GM21390 (cell line): ENCODE data around the gene LGR6.
A peak's percentile ranks its signal among the peaks of the same experiment; 100 is the strongest.
"Not testable (repeated sequence)": the region's sequence is repeated elsewhere in the genome, so short reads cannot be mapped to it uniquely, and the experiment has no call there.

Experiments
- ATAC-seq: cut with Tn5 transposase; IDR thresholded peaks from one replicate; pipeline ENCODE4 v1.9.1; 2021; ENCODE audit not compliant: unreplicated experiment

The LGR6 gene

DNA sequence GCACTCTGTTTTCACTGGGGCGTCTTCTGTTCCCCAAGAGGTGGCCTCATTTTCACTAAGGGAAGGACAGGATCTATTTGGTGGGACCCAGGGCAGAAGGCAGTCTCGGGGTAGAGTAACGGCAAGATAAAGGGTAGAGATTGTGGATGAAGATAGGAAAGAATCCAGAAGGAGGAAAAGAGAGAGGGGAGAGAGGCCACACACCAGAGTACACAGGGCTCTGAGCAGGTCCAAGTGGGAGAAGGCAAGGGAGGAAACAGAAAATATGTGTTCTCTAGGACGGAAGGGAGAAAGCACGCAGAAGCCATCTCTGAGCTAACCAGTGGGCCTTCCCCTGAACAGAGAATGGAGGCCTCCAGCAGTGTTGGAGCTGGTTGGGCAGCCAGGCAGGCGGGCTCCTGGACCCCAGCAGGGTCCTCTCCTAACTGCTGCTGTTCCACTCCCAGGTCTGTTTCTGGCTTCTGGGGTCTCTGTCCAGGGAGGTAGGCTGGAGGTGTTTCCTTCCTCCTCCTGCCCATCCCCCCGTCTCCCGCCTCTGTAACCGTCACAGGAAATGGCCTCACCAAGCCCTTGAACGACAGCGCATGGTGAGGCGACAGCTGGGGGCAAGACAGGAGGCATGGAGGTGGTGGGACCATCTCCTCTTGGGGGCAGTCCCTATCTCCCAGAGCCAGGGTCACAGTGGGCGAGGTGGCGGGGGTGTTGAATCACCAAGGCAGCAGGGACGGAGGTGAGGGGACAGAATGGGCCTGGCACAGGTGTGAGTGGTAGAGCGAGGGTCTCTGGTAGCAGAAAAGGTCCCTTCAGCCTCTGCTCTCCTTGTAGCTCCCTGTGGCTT is 33.8 kb upstream of the LGR6 start:
- ATAC-seq = no peak

DNA sequence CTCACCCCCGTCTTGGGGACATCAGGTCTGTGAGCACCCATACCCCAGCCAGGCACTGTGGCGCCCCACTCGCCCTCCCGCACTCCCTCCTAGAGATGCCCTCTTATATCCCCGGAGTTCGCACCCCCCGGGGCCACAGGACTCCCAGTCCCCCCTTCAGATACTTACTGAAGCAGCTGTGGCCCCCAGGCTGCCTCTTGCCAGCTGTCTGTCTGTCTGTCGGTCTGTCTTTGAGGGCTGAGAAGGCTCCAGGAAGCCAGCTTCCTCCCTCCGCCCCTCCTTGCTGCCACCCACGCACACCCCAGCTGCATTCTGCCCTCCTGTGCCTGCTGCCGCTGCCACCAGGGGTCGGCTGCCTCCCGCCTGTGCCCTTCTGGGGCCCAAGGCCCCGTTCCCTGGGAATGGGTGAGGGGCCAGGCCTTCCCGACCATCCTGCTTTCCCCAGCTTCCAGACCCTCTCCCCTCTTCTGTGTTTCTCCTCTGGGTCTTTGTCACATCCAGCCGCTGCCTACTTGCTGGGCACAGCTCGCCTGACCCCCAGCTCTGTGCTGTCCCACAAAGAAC is 33.1 kb upstream of the LGR6 start, which contains the start of gene PTPN7:
PTPN7 (minus strand) TSS at position 226 of the 564 bp plus-strand sequence. CDS start 1,200 bp downstream, outside the sequence.
- ATAC-seq = peak; percentile 49

DNA sequence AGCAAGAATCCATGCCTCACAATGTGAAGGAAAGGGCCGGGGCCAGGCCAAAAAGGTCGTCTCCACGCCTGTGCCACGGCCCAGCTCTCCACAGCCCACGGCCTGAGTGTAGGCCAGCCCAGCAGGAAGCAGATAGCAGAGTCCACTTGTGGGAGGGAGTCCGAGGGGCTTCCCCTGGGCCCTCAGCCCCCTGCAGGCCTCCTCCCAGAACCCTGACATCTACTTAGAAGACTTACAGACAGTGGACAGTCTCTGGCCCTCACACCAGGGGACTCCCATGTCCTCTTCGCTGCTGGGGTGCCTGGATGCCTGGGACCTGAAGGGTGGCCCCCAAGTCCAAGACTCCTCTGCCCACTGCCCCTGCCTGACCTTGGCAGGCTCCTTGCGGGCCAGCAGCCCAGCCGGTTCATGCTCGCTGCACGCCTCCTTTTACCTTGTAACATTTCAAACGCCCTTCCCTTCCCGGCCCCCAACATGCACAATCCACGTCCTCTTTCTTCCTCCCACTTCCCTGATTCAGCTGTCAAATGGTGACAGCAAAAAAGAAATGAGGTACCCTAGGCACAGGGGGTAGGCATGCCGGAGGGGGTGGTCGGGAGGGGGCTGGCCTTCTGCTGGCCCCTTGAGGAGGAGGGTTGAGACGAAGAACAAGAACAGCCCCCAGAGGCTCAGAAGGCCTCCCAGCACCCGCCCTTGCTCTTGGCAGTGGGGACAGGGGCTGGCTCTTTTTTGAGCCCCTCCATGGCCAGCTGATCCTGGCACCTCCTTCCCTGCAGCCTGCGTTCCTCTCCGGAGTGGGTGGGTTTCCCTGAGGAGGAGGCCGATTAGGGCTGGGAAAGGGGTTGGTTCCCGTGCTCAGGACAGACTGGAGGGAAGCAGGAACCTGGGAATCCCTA is 32.2 kb upstream of the LGR6 start:
- ATAC-seq = no peak

DNA sequence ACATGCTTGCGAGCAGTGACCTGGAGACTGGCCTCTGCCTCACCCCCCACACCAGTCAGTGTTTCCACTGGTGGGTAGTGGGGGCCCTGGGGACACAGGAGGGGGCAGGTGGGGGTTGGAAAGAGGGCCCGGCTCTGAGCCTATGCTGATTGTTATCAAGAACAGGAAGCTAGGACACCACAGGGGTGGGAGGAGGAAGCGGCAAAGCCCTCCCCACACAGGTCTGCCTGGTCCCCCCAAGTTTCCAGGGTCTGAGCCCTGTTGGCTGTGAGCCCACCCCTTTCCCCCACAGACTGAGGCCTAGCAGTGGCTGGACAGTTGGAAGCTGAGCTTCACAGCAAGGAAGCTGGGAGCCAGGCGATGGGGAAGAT is 31.6 kb upstream of the LGR6 start:
- ATAC-seq = no peak

DNA sequence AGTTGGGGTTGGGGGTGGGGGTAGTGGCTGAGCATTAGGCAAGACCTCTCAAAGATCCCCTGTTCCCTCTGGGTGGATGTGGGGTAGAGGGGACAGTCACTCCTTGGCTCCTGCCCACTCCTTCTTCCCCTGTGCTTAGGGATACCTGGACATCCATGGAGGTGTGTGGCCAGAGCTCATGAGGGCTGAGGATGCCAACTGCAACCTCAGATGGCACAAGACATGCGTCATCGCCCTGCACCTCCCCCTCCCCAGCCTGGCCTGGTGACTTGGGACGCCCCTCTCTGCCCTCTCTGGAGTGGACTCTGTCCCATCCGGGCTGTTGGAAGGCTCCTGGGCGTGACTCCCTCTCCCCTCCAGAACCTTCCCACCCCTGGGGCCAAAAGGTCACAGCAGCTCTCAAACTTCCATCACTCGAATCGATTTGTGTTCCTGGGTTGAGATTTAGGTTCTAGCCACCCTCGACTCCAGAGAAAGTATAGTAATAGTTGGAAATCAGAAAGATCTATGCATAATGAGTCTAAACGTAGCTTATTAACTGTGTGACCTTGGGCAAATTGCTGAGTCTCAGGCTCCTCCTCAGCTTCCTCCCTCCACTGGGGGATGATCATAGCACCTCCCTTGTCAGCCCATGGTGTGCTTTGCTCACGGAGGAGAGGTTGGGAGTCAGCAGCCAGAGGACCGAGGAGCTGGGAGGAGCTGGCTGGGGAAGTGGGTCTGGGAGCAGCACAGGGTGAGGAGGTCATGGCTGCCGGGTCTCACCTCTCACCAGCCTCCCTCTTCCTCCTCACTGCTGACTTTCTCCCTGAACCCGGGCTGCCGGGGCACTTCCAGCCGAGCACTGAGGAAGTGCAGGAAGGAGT is 30.9 kb upstream of the LGR6 start:
- ATAC-seq = no peak

DNA sequence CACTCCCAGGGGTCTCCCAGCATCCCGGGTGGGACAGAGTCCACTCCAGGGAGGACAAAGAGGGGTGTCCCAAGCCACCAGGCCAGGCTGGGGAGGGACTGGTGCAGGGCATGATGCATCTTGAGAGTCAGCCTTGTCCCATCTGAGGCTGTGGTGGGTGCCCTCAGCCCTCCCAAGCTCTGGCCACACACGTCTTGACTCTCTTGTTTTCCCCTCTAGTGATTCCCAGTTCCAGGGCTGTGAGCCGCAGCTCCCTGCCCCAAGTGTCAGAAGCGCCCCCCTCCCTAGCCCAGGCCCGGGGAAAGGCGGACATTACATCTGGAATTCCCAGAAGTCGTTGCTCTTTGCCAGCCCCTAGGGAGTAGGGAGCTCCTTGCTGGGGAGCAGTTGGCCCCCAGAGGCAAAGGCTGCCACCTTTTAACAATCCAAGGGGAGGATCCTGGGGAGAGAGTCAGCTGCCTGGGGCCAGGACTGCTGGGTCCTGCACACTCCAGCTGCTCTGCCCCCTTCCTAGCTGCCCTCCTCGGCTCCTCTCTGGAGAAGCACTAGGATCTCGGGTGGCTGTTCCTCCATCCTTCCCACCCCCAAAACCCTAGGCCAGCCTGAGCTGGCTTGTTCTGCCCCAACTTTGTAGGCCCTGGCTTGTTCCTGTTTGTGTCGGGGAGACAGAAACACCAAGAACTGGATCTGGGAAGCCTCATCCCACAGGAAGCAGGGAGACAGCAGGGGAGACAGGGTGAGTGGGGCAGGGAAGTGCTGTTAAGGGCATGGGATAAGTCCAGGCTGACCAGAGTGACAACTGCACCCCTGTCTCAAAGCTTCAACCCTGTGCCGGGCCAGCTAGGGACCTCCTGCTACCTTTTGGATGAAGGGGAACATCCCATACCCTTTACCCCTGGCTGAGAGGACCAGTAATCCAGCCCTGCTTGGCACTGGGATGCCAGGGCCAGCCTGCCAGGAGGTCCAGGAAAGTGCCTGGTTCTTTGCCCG is 30.0 kb upstream of the LGR6 start:
- no peak for ATAC-seq

DNA sequence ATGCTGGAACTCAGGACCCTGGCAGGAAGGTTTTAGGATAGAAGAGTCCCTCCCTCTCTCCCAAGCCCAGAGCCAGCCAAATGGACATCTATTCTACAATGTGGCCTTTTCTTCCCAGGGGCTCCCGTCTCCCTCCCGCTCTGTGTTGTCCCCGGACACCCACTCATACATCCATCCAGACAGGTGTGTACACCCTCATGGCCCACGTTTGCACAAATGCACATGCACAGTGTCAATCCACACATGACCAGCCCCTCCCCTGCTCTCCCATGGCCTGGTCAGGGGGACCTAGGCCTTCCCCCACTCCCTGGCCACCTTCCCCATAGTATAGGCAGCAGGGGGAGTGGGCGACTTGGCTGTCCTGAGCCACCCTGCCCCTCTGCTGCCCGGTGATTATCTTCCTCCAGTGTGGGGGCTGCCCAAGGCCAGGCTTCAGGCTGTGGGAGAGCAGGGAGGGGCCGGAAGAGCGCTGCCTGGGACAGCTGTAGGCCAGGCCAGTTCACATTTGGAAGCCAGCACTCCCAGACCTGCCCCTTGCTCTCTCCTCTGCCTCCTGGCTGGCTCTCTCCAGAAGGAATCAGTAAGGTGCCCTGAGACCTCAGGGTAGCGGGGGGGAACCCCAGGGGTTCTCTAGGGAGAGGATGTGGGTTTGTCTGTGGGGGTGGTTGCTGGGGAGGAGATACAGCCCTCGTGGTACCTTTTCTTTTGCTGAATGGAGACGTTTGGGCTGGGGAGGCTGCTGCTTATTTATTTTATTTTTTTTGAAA is 29.1 kb upstream of the LGR6 start:
- no peak for ATAC-seq

DNA sequence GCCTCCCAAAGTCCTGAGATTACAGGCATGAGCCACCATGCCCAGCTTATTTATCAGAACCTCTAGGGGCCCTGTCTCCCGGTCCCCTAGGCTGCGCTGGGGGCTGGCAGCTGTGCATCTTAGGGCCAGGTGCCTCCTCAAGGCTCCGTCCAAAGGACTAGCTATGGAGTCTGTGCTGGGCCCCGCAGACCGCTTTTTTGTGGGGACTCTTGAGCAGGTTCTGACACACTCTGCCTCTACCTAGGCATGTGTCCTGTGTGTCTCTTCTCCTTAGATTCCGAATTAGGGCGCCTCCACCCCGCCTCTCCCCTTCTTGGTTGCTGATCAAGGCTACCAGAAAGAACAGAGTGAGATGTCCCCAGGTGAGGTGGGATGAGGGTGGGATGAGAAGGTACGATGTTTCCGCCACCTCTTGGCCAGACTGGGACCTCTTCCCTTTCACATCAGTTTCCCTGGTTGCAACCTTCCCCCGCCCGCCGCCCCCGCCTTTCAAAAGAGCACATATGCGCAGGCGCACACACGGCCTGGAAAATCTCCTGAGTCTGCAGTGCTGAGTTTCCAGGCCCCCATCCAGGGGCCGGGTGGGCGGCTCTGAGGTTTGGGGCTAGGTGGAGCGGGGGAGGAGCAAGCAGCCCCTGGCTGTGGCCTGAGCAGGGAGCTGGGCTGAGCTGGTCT is 28.2 kb upstream of the LGR6 start:
- no peak for ATAC-seq

DNA sequence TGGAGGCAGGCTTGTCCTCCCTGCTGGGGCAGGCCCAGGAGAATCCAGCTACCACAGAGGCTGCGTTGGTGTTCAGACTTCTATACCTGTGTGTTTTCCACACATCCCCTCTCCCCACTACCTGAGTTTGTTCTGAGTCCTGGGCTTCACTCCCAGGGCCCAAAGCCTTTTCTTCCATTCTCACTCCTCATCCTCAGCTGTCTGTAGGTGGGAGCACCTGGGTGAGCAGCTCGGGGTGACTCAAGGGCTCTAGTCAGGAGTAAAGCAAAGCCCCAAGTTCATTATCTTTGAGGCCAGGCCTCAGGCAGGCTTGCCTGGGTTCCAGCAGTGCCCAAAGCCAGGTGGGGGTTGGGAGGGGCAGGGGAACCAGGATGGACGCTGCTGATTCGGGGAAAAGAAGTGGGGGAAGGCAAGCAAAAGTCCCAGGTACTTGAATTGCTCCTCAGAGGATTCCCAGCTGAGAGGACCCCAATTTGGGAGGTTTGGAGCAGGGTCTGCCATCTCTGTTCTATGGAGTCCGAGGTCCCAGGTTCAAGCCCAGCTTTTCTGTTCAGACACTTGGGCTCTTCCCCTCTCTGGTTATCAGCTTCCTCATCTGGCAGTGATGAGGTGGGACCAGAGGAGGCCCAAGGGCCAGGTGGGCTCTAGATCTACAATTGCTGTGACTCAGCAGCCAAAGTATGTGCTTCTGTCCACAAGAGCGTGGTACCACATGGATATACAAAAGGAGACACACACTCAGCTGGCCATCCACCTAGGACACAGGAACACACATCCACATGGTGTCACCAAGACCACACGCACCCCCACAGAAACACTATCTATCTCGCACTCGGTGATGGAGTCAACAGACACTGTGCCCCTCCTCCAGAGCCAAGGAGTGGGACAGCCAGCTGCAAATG is 27.4 kb upstream of the LGR6 start:
- no peak for ATAC-seq

DNA sequence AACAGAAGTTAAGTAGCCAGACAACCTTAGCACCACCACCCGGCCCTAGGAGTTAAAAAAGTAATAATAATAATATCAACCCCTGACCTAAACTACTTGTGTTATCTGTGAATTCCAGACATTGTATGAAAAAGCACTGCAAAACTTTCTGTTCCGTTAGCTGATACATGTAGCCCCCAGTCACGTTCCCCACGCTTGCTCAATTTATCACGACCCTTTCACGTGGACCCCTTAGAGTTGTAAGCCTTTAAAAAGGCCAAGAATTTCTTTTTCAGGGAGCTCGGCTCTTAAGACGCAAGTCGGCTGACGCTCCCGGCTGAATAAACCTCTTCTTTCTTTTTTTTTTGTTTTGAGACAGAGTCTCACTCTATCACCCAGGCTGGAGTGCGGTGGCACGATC is 26.5 kb upstream of the LGR6 start:
- not testable (repeated sequence) for ATAC-seq

DNA sequence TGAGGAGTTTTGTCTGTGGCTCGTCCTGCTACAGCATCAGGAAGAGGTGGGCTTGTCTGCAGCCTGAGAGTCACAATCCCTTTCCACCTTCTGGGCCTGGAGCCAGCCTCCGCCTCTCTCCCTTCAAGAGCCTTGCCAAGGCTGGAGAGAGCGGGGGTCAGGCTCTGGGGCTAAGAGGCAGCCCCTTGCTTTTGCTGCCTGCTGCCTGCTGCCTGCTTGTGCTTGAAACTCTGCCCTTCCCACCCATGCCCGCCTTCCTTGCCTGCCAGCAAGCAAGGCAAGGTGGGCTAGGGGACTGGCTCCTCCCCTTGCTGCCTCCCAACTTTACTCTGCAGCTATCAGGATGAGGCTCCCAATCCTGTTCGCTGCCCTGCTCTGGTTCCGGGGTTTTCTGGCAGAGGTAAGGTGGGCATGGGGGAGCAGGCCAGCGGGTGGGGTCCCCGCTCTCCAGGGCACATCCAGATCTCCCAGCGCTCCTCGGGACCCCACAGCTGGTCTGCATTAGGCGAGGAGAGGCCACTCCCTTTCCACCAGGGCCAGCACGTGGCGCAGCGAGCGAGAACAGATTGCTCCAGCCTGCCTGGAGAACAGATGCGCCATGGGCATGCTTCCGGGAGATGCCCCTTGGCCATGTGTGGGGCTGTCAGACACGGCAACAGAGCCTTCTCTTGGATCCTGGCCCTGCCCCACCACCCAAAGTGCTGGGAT is 25.7 kb upstream of the LGR6 start:
- no peak for ATAC-seq

DNA sequence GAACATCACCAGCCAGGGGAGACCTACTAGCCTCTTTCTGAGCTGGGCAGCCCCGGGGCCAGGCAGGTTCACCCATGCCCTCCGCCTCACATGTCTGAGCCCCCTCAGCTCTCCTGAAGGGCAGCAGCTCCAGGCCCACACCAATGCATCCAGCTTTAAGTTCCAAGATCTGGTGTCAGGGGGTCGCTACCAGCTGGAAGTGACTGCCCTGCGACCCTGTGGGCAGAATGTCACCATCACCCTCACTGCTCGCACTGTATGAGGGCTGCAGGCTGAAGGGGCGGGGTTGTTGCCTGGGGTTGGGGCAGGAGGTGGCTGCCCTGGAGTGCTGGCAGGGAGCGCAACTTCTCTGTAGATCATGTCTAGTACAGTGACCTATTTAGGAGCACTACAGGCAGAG is 24.7 kb upstream of the LGR6 start:
- ATAC-seq = no peak

DNA sequence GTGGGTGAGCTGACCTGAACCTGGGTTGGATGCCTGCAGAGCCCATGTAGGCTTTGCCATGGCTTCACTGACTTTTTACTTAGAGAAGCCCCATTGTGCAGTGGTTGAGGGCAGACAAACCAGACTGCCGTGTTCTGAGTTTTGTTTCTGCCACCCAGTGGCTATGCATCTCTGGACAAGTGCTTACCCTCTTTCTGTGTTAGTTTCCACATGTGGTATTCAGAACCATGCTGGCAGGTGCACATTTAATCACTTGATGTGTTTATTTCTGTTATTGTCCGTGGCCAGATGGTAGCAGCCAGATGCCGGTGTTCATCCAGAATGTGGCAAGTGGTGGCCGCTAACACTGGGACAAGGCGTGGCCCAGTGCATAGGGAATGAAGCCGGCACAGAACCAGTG is 22.9 kb upstream of the LGR6 start:
- ATAC-seq = no peak

DNA sequence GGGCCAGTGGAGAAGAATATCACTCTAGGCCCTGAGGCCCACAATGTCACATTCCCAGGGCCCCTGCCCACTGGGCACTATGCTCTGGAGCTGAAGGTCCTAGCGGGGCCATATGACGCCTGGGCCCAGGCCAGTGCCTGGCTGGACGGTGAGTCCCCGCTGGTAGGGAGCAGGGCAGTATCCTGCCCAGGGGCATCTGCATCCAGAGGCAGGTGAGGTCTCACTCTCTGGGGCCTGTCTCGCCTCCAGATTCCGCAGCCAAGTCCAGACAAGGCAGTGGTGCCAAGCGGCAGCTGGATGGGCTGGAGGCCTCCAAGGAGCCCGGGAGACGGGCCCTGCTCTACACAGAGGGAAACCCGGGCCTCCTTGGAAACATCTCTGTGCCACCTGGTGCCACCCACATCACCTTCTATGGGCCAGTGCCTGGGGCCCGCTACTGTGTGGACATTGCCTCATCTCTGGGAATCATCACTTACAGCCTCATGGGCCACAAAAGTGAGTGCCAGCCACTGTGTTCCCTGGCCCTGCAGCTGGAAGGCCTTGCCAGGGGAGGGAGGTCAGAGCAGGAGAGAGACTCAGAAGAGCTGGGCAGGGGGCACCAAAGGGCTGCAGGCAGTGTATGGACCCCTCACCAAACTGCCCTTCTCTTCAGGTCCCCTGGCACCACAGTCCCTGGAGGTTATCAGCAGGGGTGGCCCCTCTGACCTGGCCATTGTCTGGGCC is 22.1 kb upstream of the LGR6 start:
- no peak for ATAC-seq

DNA sequence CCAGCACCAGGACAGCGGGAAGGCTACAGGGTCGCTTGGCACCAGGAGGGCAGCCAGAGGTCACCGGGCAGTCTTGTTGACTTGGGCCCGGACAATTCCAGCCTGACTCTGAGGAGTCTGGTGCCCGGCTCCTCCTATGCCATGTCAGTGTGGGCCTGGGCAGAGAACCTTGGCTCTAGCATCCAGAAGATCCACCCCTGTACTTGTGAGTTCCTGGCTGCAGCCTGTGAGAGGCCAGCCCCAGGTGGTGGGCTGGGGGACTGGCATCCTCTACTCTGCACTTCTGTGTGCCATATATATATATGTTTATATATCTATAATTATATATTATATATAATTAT is 21.6 kb upstream of the LGR6 start:
- no peak for ATAC-seq

DNA sequence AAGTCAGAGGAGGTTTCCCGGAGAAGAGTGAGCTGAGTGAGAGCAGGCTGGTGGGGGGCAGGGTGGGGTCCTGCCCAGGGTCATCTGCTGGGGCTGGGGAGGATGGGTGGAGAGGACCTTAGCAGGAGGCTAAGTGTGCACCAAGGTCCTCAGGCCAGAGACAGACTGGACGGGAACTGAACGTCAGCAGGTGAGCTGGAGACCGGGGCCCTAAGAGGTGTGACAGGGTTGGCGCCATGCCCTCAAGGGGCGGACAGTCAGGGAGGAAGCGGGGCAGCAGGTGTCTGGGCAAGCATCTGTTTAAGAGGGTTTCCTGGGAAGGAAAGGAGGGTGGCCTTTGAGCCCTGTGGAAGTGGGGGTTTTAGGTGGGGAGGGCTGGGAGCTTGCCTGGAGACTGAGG is 19.6 kb upstream of the LGR6 start:
- no peak for ATAC-seq
